Activated T-cell treated with anti-CD3 and anti-CD28 coated beads for 48 hours (primary cell): ENCODE results near the gene UVSSA.

Source experiments
- DNase-seq: peaks from one replicate; pipeline ENCODE4 v3.0.0-alpha.2; 2020; ENCODE audit warnings: low read depth

UVSSA gene

DNA sequence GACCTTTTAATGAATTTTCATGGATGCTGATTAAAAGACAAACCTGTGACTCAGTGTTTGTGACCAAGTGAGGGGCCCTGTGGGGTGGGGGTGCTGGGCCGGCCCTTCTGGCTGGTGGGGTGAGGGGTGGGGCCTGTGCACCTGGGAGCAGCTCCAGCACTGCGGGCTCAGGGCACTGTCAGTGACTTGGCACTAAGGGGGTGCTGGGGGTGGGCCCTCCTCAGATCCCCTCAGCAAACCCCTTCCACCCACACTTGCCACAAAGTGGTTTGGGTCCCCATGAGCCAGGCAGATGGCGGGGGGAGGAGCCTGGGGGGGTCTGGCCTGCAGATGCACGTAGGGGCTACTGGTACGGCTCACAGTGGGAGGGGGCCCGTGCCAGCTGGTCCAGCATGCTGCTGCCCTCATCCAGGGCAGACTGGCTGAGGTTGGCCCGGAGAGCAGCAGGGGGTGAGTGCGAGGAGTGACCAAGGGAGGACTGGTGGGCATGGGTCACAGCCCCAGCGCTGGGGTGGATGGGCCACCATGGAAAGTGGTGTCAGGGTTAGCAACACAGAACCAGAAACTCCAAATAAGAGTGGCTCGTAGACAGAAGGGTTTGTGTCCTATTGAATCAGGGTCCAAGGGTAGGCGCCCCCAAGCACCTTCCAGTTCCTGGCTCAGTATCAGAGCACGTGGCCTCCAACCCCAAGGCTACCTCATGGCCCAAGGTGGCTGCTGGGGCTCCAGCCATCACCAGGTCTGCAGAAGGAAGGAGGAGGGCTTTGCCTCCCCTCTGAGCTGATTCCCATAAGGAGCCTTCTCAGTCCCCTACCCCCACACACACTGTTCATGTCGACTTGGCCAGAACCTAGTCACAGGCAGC lies 49.2 kb downstream of the UVSSA start:
- DNase-seq = no peak

DNA sequence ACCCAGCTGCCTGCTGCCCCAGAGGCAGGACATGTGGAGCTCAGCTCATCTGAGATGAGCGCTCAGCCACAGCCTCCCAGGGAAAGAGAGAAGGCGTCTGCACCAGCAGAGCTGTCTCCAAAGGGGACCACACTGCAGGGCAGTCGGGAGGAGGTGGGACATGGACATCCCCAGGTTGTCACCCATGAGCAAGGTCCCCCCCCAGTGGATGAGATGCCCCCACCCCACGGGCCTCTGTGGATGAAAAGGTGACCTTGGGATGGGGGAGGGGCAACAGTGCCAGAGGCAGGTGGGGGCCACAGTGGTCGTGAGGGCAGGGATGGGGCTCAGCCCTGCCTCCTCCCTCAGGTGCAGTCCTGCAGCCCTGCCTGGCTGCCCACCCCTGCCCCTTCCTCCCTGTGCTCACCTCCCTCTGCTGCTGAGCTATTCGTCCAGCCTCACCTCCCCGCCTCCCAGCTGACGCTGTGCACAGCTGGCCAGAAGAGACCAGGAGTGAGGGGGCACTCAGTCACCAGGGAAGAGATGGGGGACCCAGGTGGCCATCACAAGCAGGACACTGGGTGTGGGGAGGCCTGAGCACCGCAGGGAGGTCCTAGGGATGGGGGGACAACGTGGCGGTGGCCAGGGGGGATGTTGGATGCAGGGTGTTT lies 49.9 kb downstream of the UVSSA start:
- no peak for DNase-seq

DNA sequence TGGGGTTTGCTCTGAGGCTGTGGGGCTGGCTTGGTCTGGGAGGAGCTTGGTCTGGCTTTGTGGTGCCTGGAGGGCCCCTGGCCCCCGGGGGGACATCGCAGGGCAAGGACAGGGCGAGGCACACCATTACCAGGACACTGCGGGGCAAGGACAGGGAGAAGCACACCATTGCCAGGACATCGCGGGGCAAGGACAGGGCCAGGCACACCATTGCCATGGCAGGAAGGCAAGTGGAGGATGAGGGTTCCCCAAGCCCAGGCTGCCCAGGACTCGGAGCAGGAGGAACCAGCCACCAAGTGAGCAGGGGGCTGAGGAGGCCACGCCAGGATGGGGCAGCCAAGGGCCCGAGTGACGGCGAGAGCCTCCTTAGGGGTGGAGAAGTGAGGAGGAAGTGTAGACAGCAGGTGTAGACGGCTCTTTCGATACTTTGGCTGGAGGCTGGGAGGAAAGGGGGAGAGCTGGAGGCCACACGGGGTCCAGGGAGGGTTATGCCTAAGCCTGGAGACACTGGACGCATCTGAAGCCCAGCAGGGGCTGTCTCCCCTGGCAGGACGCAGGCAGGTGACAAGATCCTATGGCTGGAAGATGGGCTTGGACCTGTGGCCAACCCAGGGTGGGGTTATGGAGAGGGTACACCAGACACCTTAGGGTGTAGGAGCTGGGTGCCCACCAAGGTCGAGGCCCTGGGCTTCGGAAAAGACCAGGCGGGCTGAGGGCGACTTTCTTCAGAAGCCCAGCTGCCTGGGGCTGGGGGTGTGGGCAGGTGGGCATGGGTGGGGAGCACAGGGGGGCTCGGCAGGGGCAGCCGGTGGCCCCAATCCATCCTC lies 51.9 kb downstream of the UVSSA start:
- no peak for DNase-seq

DNA sequence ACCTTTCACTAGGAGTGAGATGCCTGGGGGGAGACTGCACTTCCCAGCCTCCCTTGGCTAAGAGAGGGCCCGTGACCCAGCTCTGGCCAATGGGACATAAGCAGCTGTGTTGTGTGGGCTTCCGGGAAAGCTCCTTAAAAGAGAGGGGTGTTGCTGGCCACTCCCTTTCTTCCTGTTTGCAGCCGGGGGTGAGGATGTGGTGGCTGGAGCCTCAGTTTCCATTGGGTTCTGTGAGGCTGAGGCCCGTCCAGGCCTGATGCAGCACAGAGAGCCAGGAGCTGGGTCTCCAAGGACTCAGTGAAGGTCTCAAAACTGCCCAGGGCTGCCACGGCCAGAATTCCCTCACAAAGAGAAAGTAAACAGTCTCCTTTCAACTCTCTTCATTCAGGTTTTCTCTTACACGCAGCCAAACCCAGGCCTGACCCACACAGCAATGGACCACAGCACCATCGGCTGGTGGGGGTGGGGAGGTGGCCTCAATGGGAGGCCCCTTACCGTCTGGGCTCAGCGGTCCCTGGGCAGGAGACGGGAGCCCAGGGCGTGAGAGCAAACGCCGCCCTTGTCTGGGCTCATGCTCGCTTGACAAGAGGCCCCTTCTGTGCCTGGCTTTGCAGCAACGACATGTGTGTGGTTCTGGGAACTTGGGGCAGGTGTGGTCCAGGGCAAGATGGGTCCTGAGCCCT lies 52.6 kb downstream of the UVSSA start:
- no peak for DNase-seq

DNA sequence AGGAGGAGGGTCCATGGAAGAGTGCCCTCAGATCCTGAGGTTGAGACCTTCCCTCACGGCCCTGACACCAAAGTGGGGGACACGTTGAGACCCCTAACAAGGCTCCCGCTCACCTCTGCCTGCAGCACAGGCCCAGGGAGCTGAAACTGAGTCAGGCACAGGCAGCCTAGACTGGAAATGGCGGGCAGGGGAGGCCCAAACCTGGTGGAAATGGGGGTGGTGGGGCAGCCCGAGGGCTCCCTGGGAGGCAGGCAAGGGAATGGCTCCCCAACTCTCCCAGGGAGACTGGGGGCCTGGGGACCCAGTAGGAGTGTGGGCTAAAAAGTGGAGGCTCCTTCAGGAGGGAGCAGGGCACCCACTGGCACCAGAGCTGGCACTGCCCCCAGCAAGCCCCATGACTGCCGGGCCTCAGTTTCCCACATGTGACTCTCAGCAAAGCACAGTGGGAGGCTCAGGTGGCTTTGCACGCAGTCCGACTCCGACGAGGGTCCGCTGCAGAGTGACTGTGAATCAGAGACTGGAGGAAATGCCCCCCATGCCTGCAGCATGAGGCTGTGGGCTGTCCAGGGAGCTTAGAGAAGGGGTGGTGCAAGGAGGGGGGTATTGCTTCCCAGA lies 53.3 kb downstream of the UVSSA start:
- DNase-seq = no peak

DNA sequence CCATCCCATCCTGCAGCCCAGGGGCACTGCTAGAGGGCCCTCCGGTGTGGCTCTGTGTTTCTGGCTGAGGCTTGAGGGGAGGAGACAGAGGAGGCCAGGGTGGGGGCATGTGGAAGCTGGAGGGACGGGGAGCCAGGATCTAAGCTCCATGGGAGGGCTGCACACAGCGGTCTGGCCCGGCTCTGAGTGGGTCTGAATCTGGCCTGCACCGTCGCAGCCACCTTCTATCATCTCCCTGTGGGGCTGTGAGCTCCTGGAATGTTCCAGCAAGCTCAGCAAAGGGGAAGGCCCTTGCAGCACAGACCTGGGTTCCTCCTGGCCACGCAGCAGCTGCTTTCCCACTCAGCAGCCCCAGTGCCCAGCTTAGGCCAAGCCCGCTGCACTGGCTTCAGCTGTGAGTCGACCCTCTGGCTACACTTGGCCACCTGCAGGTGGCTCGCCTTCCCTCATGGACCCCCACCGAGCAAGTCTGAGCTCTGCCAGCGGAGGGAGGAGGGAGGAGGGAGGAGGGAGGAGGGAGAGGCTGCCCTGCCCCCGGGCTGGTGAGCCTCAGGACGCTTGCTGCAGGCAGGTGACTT lies 53.9 kb downstream of the UVSSA start:
- no peak for DNase-seq

DNA sequence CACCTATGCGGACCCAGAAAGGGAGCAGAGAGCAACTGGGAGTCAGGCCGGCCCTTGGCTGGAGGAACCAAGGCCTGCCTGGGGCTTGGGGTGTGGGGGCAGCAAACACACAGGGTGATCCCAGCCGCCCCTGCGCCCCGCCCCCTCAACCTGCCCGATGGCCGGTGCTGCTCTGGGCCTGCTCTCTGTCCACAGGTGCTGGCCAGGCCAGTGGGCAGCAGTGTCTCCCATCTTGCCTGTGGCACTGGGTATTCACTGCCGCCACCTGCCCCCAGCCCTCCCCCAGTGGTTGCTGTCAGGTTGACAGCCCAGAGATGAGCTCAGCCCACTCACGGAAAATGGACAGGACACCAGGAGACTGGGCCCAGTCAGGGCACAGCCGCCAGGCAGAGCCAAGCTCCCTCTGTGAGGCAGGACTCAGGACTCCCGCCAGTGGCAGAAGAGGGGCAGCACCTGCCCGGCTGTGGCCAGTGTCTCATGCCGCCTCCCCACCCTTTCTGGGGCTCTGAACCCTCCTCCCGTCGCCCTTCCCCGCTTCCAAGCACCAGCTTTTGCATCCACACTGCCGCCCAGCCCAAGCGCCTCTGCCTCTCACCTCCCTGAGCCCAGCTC lies 54.5 kb downstream of the UVSSA start:
- DNase-seq = no peak

DNA sequence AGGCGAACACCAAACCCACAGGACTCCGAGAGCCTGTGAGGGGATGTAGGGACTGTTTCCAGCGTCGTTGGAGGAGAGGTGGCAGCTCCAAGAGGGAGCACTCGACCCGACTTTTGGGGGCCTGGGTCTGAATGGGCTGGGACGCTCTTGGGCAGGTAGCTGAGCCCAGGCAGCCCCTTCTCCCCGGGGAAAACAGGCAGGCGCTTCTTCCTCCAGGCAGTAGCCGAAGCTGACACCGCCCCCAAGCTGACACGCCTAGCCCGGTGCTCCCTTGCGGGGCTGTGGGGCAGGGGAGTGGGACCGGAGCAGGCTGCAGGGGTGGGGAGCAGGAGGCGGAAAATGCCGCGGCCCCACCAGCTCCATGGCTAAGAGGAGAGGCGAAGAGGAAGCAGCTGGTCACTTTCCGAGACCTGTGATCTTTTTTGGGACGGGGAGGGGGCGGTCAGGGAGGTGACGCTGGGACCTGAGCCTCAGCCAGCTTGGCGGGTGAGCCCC lies 55.1 kb downstream of the UVSSA start:
- DNase-seq = no peak

DNA sequence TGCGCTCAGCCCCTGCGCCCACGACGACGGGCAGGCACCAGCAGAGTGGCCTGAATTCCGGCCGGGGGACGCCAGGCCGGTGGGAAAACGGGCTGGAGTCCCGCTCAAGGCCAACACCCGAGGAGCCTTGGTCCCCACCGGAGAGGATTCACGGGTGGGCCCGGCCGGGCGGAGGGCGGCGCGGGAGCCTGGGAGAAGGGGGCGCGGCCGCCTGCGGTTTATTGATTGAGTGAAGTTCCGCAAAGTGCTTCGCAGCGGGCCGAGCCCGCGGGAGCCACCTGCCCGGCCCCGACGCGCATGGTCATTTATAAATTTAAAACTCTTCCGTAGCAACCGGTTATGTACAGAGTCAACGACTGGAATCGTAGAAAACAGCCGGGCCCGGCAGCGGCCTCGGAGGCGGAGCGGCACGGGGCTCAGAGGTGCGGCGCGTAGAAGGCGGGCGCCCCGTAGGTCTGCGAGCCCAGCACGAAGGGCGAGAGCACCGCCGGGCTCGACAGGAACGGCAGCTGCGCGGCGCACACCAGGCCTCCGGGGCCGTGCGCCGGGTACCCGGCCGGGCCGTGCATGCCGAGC lies 55.6 kb downstream of the UVSSA start:
- no peak for DNase-seq

DNA sequence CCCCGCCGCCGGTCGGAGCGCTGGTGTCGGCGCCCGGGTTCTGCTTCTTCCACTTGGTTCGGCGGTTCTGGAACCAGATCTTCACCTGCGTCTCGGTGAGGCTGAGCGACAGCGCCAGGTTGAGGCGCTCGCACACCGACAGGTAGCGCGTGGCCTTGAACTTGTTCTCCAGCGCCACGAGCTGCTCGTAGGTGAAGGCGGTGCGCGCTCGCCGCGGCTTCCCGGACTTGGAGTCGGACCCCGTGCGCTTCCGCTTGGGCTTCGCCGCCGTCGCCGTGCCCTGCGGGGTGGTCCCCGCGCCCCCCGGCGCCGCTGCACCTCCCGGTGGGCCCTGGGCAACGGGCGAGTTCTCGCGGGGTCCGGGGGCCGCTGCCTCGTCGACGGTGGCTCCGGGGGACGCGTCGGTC lies 56.2 kb downstream of the UVSSA start:
- no peak for DNase-seq

DNA sequence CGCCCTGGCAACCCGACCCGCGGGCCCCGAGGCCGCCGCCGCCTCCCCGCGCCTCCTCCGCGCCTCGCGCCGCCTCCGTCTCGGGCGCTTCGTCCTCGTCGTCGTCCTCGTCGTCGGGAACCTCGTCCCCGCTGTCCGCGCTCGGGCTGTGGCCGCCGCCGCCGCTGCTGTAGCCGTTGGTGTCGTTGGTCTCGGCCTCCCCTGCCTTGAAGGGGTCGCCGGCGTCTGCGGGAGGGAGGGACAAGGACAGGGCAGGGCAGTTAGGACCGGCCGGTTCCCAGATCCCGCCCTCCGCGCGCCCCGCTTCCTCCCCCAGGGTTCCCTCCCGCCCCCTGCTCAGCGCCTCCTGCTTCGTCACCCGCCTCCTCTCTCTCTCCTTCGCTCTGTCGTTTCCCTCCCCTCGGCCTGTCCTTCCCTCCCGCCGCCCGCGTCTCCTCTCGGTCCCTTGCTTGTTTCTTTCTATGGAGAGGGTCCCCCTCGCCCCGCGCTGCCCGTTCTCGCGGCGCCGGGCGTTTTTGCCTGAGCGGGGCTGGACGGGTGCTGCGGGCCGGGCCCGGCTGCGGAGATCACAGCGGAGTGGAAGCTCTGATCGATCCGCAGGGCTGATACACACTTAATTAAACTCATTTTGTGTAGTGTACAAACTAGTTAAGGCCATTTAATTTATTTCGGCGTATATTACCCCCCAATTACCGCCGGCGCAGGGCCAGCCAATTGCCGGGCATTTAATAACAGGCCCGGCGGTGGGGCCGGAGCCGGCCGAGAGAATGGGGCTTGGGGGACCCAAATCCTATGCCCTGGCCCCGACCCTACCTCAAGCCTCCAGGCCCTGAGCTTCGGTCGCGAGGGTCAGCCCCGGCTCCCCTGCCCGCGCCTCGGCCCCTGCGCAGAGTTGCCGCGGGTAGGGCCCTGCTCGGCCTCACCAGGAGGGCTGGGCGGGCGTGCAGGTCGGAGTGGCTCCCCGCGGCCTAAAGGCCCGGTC lies 56.9 kb downstream of the UVSSA start:
- no peak for DNase-seq

DNA sequence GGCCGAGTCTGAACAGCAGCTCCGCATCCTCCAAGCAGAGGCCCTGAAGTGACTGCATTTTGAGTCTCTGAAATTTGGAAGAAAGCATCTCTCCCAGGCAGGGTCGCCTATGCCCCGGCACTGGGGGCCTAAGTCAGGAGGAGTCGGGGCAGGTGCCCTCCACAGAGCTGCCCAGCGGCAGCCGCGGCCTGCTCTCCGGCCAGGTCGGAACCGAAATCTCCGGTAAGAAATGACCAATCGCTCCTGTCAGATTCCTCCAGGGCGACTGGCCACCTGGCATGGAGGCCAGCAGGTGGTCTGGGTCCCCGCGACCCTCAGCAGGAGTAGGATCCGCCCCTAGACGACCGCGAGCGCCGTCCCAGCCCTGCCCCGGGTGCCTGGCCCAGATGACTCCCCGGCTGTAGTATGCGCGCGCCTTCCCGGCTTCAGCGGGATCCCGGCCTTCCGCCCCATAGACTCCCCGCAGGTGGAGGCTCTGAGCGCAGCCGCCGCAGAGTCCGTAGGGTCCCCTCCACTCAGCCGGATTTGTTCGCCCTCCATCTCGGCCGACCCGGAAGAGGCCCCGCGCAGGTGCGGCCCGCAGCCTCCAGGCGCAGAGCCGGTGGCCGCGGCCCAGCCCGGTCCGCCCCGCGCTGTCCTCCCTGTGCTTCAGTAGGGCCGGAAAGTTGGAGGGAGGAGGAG lies 57.7 kb downstream of the UVSSA start:
- no peak for DNase-seq

DNA sequence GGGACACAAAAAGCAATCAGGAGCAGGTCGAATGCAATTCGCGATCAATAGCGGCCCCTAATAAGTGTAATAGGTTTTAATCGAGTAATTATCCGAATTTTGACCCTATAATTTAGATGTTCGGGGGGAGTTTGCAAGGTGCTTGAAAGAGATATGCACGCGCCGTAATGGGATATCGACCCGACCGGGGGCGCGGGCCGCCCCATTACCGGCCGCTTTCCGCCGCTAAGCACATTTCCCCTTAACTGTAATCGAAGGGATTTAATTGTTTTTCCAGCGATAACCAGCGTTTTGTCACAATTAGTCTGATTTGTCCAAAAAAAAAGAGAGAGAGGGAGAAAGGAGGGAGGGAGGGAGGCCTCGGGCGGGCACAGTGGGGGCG lies 58.2 kb downstream of the UVSSA start:
- no peak for DNase-seq

DNA sequence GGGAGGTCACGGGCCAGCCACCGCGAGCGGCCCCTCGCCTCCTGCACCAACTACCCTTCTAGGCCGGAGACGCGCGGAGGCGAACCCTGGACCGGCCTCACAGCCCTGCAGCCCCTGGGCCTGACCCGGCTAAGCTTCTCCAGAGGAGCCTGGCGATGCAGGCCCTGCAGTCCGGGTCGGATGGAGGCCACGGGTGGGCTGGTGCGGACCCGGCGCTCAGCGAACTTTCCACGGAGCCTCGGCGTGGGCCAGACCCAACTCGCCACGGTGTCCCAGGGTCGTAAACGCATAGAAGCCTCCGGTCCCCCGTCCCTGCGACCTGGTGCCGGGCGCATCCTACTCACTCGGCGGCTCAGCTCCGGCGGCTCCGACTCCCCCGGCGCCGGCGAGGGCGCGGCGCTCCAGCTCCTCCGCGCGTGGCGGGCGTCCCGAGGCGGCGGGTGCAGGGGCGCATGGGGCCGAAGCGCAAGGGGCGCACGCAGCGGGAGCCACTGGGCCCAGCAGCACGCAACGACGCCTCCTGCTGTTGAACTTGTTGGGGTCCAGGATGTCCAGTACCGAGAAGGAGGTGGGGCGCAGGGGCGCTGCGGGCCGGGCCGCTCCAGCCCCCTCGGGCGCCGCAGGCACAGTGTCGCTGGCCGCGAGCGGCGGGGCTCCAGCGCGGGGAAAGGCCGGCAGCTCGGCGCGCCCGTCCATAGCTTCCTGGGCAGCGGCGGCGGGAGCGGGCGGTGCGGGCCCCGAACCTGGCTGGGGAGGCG lies 58.8 kb downstream of the UVSSA start:
- no peak for DNase-seq

DNA sequence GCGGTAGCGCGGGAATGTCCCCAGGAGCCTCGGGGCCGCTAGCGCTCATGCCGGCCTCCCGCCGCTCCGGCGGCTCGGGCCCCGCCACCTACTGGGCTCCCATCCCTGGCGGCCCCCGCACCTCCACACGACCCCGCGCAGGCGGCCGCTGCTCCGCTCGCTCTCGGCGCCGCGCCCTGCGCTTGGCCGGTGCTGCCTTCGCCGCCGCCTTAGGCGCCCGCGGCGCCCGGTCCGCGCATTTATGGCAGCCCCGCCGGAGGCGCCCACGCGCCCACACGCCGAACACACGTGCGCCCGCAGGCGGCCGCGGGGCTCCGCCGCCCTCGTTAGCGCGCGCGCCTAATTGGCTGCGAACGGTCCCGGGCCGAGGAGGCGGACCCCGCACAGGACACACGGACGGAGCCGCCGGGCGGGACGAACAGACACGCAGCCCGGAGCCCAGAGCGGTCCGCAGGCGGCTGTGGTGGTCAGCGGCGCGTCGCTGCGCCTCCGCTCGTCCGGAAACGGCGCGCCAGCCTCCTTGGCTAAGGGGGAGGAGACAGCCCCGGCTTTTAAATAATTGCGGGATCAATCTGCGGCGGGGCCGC lies 59.5 kb downstream of the UVSSA start, which contains the start of gene NKX1-1:
Gene NKX1-1, minus strand, starts transcription at position 49 of the 587 bp plus-strand sequence. Its CDS starts 0 bp downstream, at position 49.
- DNase-seq = no peak

DNA sequence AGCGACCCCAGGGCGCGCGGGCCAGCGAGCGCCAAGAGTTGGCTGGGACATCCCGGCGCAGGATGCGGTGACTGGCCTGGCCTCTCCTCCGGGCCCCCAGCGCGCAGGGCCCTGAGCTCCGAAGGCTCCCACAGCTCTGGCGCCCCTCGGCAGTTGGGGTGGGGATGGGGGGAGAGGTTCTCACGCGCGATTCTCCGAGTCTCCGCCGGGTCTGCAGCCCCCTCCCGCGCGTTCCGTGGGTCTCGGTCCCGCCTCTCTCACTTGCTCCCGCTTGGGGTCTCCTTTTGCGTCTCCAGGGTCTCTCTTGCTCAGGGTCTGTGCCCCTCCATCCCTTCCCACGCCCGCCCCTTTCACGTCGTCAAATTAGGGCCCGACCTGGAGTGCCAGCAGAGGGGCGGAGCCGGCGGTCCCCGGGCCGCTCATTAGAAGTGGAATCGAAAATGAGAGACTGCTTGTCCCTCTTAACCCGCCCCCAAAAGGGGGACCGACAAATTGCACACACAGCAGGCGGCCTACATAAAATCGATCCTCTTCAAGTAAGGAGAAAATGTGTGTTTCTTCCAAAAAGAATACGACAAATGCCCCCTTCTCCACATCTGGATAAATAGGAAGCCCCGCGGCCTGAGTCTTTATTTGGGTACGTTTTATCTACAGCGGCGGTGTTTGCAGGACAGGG lies 60.1 kb downstream of the UVSSA start:
- no peak for DNase-seq
